SK-N-SH (cell line): Measurements from ENCODE around the gene FBXW10.
"Not testable (repeated sequence)": the region's sequence is repeated elsewhere in the genome, so short reads cannot be mapped to it uniquely, and the experiment has no call there.

Experiments
- EP300 ChIP-seq, 2 experiments: IDR thresholded peaks; 2 replicates each; pipeline versions ENCODE4 v1.4.0 to v1.6.1; 2012; ENCODE audit warnings: borderline replicate concordance in 1 of 2, low read depth in 1 of 2, low read length in 1 of 2
- SMC3 ChIP-seq: IDR thresholded peaks from 2 replicates; pipeline ENCODE4 v1.6.1; 2012; ENCODE audit warnings: low read depth, low read length, improper control_type of control experiment
- TF ChIP-seq, protein P1 (sequence below): fragments of 200-600 bp; sonication (generic); IDR thresholded peaks from 2 replicates; pipeline ENCODE4 v1.6.1; 2017; ENCODE audit warnings: antibody characterized with exemption, mild to moderate bottlenecking, moderate library complexity

DNA sequence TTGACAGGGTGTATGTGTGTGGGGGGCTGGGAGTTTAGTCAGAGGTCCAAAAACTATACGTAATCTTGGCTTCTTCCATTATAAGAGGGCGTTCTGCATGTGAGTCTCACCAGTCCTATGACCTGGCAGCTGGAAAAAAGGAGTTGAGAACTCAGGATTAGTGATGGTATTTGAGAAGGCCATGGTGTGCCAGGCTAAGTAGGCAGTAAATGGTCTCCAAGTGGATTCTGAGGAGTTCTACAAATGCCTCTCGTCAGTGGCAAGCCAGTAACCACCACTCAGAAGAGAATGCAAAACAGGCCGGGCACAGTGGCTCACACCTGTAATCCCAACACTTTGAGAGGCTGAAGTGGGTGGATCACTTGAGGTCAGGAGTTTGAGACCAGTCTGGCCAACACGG, 21.2 kb upstream of the FBXW10 start:
- TF ChIP-seq, protein P1, sequence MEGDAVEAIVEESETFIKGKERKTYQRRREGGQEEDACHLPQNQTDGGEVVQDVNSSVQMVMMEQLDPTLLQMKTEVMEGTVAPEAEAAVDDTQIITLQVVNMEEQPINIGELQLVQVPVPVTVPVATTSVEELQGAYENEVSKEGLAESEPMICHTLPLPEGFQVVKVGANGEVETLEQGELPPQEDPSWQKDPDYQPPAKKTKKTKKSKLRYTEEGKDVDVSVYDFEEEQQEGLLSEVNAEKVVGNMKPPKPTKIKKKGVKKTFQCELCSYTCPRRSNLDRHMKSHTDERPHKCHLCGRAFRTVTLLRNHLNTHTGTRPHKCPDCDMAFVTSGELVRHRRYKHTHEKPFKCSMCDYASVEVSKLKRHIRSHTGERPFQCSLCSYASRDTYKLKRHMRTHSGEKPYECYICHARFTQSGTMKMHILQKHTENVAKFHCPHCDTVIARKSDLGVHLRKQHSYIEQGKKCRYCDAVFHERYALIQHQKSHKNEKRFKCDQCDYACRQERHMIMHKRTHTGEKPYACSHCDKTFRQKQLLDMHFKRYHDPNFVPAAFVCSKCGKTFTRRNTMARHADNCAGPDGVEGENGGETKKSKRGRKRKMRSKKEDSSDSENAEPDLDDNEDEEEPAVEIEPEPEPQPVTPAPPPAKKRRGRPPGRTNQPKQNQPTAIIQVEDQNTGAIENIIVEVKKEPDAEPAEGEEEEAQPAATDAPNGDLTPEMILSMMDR, result not testable (repeated sequence)
- TF ChIP-seq EP300 (IDR thresholded peaks at IDR 0.05; ENCODE audit: borderline replicate concordance in 1 of 2, low read depth in 1 of 2, low read length in 1 of 2); SMC3: not testable (repeated sequence)
